GM18520 (cell line): Measurements from ENCODE around the gene UBXN6.

Experiments
- ATAC-seq: cut with Tn5 transposase; IDR thresholded peaks from one replicate; pipeline ENCODE4 v1.9.1; 2021; ENCODE audit not compliant: unreplicated experiment

The UBXN6 gene

DNA sequence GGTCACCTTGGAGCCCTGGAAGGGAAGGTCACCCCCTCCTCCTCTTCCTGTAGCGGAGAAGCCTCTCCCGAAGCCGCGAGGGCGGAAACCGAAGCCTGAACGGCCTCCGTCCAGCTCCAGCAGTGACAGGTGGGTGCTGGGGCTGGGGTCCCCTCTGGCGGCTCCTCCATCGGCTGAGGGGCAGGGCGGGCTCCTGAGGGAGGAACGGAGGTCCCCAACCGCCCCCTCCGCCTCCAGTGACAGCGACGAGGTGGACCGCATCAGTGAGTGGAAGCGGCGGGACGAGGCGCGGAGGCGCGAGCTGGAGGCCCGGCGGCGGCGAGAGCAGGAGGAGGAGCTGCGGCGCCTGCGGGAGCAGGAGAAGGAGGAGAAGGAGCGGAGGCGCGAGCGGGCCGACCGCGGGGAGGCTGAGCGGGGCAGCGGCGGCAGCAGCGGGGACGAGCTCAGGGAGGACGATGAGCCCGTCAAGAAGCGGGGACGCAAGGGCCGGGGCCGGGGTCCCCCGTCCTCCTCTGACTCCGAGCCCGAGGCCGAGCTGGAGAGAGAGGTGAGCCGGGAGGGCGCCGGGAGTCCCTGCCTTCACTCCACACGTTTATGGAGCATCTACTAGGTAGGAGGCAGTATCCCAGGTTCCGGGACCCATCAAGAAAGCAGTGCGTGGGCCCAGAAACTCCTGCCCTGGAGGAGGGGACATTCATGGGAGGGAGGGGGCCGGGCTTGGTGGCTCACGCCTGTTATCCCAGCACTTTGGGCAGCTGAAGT, 36.5 kb upstream of the UBXN6 start:
- no peak for ATAC-seq

- no peak for ATAC-seq
Measured at GRCh38 chr19:4493104-4493928, 35.7 kb upstream of the UBXN6 start.

DNA sequence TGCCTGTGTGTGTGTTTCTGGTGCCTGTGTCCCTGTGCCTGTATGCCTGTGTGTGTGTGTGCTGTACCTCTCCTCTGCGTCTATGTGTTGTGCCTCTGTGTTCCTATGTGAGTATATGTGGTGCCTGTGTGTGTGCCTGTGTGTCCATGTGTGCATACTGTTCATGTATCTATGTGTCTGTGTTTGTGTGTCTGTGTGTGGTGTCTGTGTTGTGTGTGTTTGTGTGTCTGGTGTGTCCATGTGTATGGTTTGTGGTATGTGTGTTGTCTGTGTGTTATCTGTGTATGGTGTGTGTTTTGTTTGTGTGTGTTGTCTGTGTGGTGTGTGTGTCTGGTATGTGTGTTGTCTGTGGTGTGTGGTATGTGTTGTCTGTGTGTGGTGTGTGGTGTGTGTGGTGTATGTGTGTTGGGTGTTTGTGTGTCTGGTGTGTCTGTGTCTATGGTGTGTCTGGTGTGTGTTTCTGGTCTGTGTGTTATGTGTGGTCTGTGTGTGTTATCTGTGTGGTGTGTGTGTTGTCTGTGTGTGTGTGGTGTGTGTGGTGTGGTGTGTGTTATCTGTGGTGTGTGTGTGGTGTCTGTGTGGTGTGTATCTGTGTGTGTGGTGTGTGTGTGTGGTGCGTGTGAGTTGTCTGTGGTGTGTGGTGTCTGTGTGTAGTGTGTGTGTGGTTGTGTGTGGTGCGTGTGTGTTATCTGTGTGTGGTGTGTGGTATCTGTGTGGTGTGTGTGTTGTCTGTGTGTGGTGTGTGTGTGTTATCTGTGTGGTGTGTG, 34.9 kb upstream of the UBXN6 start:
- ATAC-seq, result no peak

DNA sequence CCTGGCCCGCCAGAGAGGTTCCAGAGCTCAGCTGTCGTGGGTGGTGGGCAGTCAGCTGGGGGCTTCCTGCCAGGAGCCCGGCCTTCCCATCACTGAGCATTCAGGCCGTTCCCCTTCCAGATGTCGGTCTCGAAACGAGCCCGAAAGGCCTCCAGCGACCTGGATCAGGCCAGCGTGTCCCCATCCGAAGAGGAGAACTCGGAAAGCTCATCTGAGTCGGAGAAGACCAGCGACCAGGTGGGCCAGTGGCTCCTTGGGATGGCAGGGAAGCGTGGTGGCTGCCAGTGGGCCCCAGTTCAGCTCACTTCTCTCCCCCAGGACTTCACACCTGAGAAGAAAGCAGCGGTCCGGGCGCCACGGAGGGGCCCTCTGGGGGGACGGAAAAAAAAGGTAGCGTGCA, 33.9 kb upstream of the UBXN6 start:
- no peak for ATAC-seq

GRCh38 chr19:4488496-4488895, 30.9 kb upstream of the UBXN6 start:
- ATAC-seq, result no peak

DNA sequence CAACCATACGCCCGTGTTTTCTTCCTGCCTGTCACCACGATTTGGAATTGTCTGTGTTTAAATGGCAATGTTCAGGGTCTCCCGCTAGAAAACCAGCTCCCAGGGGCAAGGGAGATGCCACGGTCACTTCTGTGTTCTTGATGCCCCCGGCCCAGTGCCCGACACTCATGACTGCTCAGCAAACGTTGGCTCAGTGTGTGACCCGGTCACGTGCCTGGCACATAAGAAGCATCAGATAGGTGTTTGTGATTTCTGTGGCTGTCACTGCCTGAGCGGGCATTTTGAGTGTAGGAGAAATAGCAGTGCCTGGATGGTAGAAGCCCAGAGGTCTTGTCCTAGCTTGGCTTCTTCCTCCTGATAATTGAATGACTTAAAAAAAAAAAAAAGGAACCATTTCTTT, 30.0 kb upstream of the UBXN6 start:
- ATAC-seq, result no peak

GRCh38 chr19:4483385-4483784, 25.8 kb upstream of the UBXN6 start:
- ATAC-seq, result no peak

- no peak for ATAC-seq
Measured at GRCh38 chr19:4482721-4483364, 25.2 kb upstream of the UBXN6 start.

- ATAC-seq, result no peak
Measured at GRCh38 chr19:4477034-4477801, 19.6 kb upstream of the UBXN6 start.

DNA sequence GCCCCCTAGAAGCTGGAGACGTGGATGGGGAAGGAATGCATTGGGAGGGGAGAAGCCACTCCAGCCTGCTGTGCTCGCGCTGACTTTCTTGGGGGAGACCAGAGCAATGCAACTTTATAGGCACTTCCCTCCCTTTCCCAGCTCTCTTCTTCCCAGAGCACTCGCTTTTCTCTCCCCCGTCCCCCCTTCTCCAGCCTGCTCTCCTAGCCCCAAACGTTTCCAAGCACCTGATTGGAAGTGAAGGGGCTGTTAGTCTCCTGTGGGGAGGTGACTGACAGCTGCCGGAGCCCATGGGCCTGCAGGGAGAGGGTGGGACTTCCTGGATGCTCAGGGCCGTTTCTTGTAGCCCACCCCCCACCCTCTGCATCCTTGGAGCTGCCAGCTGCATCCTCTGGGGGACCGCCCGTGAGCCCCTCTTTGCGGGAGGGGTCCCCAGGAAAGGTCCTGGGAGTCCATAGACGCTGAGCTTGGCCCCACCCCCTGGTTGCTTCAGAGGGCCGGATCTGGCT, 17.0 kb upstream of the UBXN6 start:
- ATAC-seq, result no peak

GRCh38 chr19:4473763-4474513, 16.3 kb upstream of the UBXN6 start:
- ATAC-seq, result no peak

GRCh38 chr19:4473011-4473762, 15.6 kb upstream of the UBXN6 start:
- no peak for ATAC-seq

GRCh38 chr19:4472174-4472974, 14.8 kb upstream of the UBXN6 start, which contains the start of gene HDGFL2:
Gene HDGFL2 (plus strand): TSS chr19:4472297. CDS start chr19:4472351, 54 bp downstream.
- ATAC-seq, result no peak

GRCh38 chr19:4471403-4472173, 14.0 kb upstream of the UBXN6 start:
- ATAC-seq, result peak; percentile 84

DNA sequence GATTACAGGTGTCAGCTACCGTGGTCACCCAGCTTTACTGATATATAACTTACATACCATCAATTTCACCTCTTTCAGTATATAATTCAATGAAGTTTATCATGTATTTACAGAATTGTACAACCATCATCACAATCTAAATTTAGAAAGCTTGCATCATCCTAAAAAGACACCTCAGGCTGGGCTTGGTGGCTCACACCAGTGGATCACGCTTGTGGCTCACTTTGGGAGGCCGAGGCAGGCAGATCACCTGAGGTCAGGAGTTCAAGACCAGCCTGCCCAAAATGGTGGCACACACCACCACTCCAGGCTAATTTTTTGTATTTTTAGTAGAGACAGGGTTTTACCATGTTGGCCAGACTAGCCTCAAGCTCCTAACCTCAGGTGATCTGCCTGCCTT, 10.2 kb upstream of the UBXN6 start:
- ATAC-seq, result no peak

DNA sequence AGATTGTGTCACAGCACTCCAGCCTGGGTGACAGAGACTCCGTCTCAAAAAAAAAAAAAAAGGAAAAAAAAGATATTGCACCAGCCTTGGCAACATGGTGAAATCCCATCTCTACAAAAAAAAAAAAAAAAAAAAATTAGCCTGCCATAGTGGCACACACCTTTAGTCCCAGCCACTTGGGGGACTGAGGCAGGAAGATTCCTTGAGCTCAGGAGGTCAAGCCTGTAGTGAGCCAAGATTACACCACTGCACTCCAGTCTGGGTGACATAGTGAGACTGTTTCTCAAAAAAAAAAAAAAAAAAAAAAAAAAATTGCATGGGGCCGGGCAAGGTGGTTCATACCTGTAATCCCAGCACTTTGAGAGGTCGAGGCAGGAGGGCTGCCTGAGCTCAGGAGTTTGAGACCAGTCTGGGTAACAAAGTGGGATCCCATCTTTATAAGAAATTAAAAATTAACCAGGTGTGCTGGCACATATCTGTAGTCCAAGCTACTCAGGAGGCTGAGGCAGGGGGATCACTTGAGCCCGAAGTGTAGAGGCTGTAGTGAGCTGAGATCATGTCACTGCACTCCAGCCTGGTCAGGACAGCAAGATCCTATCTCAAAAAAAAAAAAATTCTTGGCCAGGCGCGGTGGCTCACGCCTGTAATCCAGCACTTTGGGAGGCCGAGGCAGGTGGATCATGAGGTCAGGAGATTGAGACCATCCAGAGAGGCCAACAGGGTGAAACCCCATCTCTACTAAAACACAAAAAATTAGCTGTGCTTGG, 7.4 kb upstream of the UBXN6 start:
- no peak for ATAC-seq
